Body of pancreas (tissue), 4 donors: Measurements from ENCODE around the gene KDM2B.

Experiments
- POLR2A ChIP-seq, 3 donors: fragments of 450-650 bp; IDR thresholded peaks; one replicate each; pipeline ENCODE4 v1.6.1; 2016; ENCODE audit warnings: antibody characterized with exemption in 3 of 3, mild to moderate bottlenecking in 2 of 3
- TF ChIP-seq, protein P1 (sequence below), 7 experiments: fragments of 450-650 bp in 4 of 7; fragments of 200-600 bp in 3 of 7; sonication (generic) in 3 of 7; IDR thresholded peaks; one replicate each; pipeline ENCODE4 v1.5.1; 2016 to 2019; ENCODE audit warnings: antibody characterized with exemption in 7 of 7

- TF ChIP-seq, protein P1, sequence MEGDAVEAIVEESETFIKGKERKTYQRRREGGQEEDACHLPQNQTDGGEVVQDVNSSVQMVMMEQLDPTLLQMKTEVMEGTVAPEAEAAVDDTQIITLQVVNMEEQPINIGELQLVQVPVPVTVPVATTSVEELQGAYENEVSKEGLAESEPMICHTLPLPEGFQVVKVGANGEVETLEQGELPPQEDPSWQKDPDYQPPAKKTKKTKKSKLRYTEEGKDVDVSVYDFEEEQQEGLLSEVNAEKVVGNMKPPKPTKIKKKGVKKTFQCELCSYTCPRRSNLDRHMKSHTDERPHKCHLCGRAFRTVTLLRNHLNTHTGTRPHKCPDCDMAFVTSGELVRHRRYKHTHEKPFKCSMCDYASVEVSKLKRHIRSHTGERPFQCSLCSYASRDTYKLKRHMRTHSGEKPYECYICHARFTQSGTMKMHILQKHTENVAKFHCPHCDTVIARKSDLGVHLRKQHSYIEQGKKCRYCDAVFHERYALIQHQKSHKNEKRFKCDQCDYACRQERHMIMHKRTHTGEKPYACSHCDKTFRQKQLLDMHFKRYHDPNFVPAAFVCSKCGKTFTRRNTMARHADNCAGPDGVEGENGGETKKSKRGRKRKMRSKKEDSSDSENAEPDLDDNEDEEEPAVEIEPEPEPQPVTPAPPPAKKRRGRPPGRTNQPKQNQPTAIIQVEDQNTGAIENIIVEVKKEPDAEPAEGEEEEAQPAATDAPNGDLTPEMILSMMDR (IDR thresholded peaks at IDR 0.05): no peak
- TF ChIP-seq POLR2A (IDR thresholded peaks at IDR 0.05): no peak
Observed at GRCh38 chr12:121475279-121475678, 105.5 kb downstream of the KDM2B start.
